Measurements from ENCODE around the gene RBFOX2. TPM values are rescaled to one million over a fixed set of nuclear protein-coding genes. Genes with fewer than 3 reads are reported as not detected.
"Not testable (repeated sequence)": the region's sequence is repeated elsewhere in the genome, so short reads cannot be mapped to it uniquely, and the experiment has no call there.

The RBFOX2 gene
- total and polyA plus RNA-seq, 2 of the 8 experiments (the other 6 are each of a cell fraction or from before 2014, with no cell fraction given), result 121 to 122 TPM

- FAIRE-seq; H3K14ac ChIP-seq (ENCODE audit: insufficient read length); H3K23me2 ChIP-seq (ENCODE audit: low read depth, low read length); H3K23ac ChIP-seq (ENCODE audit: insufficient read length); H2BK15ac ChIP-seq (ENCODE audit: low read length); H2BK120ac ChIP-seq (replicated peaks; ENCODE audit: low read depth, low read length); H3K4me1 ChIP-seq (replicated peaks in 1 of 4; ENCODE audit: control insufficient read depth in 3 of 4, insufficient read depth in 4 of 4, low read length in 3 of 4); H2BK5ac ChIP-seq (ENCODE audit: low read depth, low read length); H3K27ac ChIP-seq (ENCODE audit: low read depth, low read length); H4K8ac ChIP-seq (ENCODE audit: extremely low read depth, insufficient read depth, low read length); H2AK5ac ChIP-seq (ENCODE audit: low read depth, low read length); DNase-seq (ENCODE audit: low read depth in 1 of 2, low spot score in 2 of 2); H3K36me3 ChIP-seq (ENCODE audit: control insufficient read depth in 2 of 4, insufficient read depth in 4 of 4, low read length in 3 of 4); H4K5ac ChIP-seq (ENCODE audit: insufficient read length, low read depth, low read length); H2BK12ac ChIP-seq (ENCODE audit: low read depth, low read length); H3K9me3 ChIP-seq (ENCODE audit: insufficient read depth in 2 of 2, low read depth in 1 of 2, low read length in 1 of 2); H3K79me1 ChIP-seq (ENCODE audit: low read depth, low read length); POLR2A ChIA-PET (ENCODE audit: partially characterized antibody); H2BK20ac ChIP-seq (ENCODE audit: low read length); H3K56ac ChIP-seq (replicated peaks; ENCODE audit: insufficient read length, low read depth, low read length); H3K9ac ChIP-seq (replicated peaks in 1 of 4; ENCODE audit: extremely low read depth in 1 of 4, low read depth in 3 of 4, low read length in 3 of 4); H3K4ac ChIP-seq (replicated peaks; ENCODE audit: insufficient read length, low read depth, low read length); H3K4me3 ChIP-seq (ENCODE audit: extremely low read depth in 1 of 4, insufficient read depth in 2 of 4, low read depth in 3 of 4, low read length in 4 of 4); H3K4me2 ChIP-seq (ENCODE audit: insufficient read depth in 1 of 2, low read depth in 2 of 2, low read length in 2 of 2); H3K18ac ChIP-seq (ENCODE audit: extremely low read depth, low read length); H2AFZ ChIP-seq (ENCODE audit: low read length); H4K91ac ChIP-seq (replicated peaks; ENCODE audit: insufficient read length, low read length); H4K20me1 ChIP-seq (replicated peaks in 1 of 2; ENCODE audit: control insufficient read depth in 1 of 2, insufficient read depth in 2 of 2, low read length in 2 of 2); H3K27me3 ChIP-seq (replicated peaks in 1 of 4; ENCODE audit: control insufficient read depth in 3 of 4, extremely low read depth in 1 of 4, insufficient read depth in 3 of 4, low read length in 3 of 4): not testable (repeated sequence)
- H3K79me2 ChIP-seq (ENCODE audit: control insufficient read depth in 1 of 2, insufficient read depth in 2 of 2, low read length in 2 of 2), result peaks cover 0 to 68% of the 10 kb centered on the region in 2 experiments; a peak in 2 of 4 replicates
- WGBS, 2 experiments (ENCODE audit: extremely low coverage in 1 of 2, insufficient coverage in 1 of 2, insufficient read length in 1 of 2, insufficient replicate concordance in 2 of 2, low coverage in 1 of 2, low lambda C conversion rate in 2 of 2, missing lambda C conversion rate in 1 of 2), result 91% methylated on average over 5 of the region's 5 CpGs; no CpG with 5 or more reads in 1 of the 2 experiments
- CTCF ChIA-PET (ENCODE audit: partially characterized antibody), result interaction anchor here (1.5 kb wide), 1 partner anchor 72 kb away, joined by 7 read pairs; no protein-coding TSS in a partner anchor
Observed at GRCh38 chr22:35993727-35994126, 34.9 kb downstream of the RBFOX2 start.

Measured in H1 (cell line).